ENCODE measurements around the gene NOM1. TPM values are rescaled to one million over a fixed set of nuclear protein-coding genes. Genes with fewer than 3 reads are reported as not detected.
A peak's percentile ranks its signal among the peaks of the same experiment; 100 is the strongest.

NOM1 gene
- total RNA-seq, 4 donors from 2014 or later: 2.6 to 26.2 (median 20.4) TPM

- Histone ChIP-seq H3K4me1 (peaks cover 0 to 27% of the 10 kb centered on the region in 2 donors), H3K9me3 (no peaks in the 10 kb centered on the region), H3K36me3 (no peaks in the 10 kb centered on the region), H3K27ac (no peak overlapping the region), H3K27me3 (peaks cover 28 to 61% of the 10 kb centered on the region in 2 donors), H3K4me3 (no peak overlapping the region)
- no peak for DNase-seq
- no peak for TF ChIP-seq POLR2A (IDR thresholded peaks at IDR 0.05)
- TF ChIP-seq CTCF (IDR thresholded peaks at IDR 0.05): no peak
- intact Hi-C loops (cut with DNase I; ENCODE audit: low total_unique reads): no loop called here
Measured at GRCh38 chr7:157007470-157008066, 58.1 kb downstream of the NOM1 start.

- TF ChIP-seq POLR2A (IDR thresholded peaks at IDR 0.05) (no peak), CTCF (IDR thresholded peaks at IDR 0.05) (no peak)
- H3K4me1 ChIP-seq: peaks cover 0 to 27% of the 10 kb centered on the region in 2 donors
- no peak overlapping the region for H3K4me3 ChIP-seq
- H3K36me3 ChIP-seq: no peaks in the 10 kb centered on the region
- no peak for DNase-seq
- intact Hi-C loops (cut with DNase I; ENCODE audit: low total_unique reads): no loop called here
- no peaks in the 10 kb centered on the region for H3K9me3 ChIP-seq
- peaks cover 21 to 60% of the 10 kb centered on the region in 2 donors for H3K27me3 ChIP-seq
- H3K27ac ChIP-seq: no peak overlapping the region
Measured at GRCh38 chr7:157008206-157009169, 59.0 kb downstream of the NOM1 start.

GRCh38 chr7:157009170-157009777 is 59.8 kb downstream of the NOM1 start:
- H3K9me3 ChIP-seq: no peaks in the 10 kb centered on the region
- TF ChIP-seq CTCF (IDR thresholded peaks at IDR 0.05) (no peak), POLR2A (IDR thresholded peaks at IDR 0.05) (no peak)
- intact Hi-C loops (cut with DNase I; ENCODE audit: low total_unique reads): no loop called here
- no peak overlapping the region for H3K4me3 ChIP-seq
- no peak overlapping the region for H3K27ac ChIP-seq
- DNase-seq: no peak
- peaks cover 17 to 58% of the 10 kb centered on the region in 2 donors for H3K27me3 ChIP-seq
- no peaks in the 10 kb centered on the region for H3K36me3 ChIP-seq
- peaks cover 0 to 21% of the 10 kb centered on the region in 2 donors for H3K4me1 ChIP-seq

- Histone ChIP-seq H3K4me1 (peaks cover 0 to 20% of the 10 kb centered on the region in 2 donors), H3K9me3 (no peaks in the 10 kb centered on the region), H3K27ac (no peak overlapping the region), H3K36me3 (no peaks in the 10 kb centered on the region), H3K27me3 (peaks cover 13 to 51% of the 10 kb centered on the region in 2 donors), H3K4me3 (peak overlapping the region in 1 of 2 donors; percentile 18)
- no peak for TF ChIP-seq CTCF (IDR thresholded peaks at IDR 0.05)
- no peak for TF ChIP-seq POLR2A (IDR thresholded peaks at IDR 0.05)
- no peak for DNase-seq
- intact Hi-C loops (cut with DNase I; ENCODE audit: low total_unique reads): no loop called here
Measured at GRCh38 chr7:157009778-157010587, 60.5 kb downstream of the NOM1 start.

All from uterus (tissue), 4 donors.